Brain microvascular endothelial cell (primary cell): ENCODE measurements around the gene MAOB.

Experiments used
- DNase-seq: peaks from one replicate; pipeline ENCODE4 v3.0.0-alpha.2; 2020
- H3K27ac ChIP-seq: fragments of 250-450 bp; sonication (Bioruptor Pico); 2 replicates; pipeline ENCODE4 v1.5.1; 2020; ENCODE audit warnings: mild to moderate bottlenecking, moderate library complexity
- H3K27me3 ChIP-seq: fragments of 250-450 bp; sonication (Bioruptor Pico); replicated peaks from 2 replicates; pipeline ENCODE4 v1.5.1; 2020; ENCODE audit warnings: mild to moderate bottlenecking
- H3K36me3 ChIP-seq: fragments of 250-450 bp; sonication (Bioruptor Pico); replicated peaks from 2 replicates; pipeline ENCODE4 v1.5.1; 2020; ENCODE audit warnings: mild to moderate bottlenecking
- H3K4me3 ChIP-seq: 2 replicates; pipeline ENCODE4 v1.5.1; 2011; ENCODE audit warnings: low read depth, mild to moderate bottlenecking, control low read depth, low read length, moderate library complexity
- in situ Hi-C: cut with HindIII; loops from 2 replicates; pipeline ENCODE4 v1.10.0; 2017; ENCODE audit warnings: low sequenced_read_pairs, low pct_ligation_motif_present
- TF ChIP-seq, protein P1 (sequence below): IDR thresholded peaks from 2 replicates; pipeline ENCODE4 v1.5.1; 2011; ENCODE audit warnings: low read depth, mild to moderate bottlenecking, moderate library complexity, low read length, control low read depth, inconsistent platforms; ENCODE audit errors: missing control alignments

The MAOB gene

DNA sequence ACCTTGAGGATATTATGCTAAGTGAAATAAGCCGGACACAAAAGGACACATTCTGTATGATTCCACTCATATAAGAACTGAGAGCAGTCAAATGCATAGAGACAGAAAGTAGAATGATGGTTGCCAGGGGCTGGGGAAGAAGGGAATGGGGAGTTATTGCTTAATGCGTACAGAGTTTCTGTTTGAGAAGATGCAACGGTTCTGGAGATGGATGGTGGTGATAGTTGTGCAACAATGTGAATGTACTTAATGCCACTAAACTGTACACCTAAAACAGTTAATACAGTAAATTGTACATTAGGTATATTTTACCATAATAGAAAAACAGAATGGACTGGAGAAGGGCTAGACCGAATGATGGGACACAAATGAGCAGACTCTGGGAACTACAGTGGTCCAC lies 15.8 kb downstream of the MAOB start:
- H3K36me3 ChIP-seq: no peaks in the 10 kb centered on the region
- H3K27ac ChIP-seq: no peak overlapping the region
- no peaks in the 10 kb centered on the region for H3K27me3 ChIP-seq
- no peak overlapping the region for H3K4me3 ChIP-seq
- in situ Hi-C loops: no loop called here
- TF ChIP-seq, protein P1, sequence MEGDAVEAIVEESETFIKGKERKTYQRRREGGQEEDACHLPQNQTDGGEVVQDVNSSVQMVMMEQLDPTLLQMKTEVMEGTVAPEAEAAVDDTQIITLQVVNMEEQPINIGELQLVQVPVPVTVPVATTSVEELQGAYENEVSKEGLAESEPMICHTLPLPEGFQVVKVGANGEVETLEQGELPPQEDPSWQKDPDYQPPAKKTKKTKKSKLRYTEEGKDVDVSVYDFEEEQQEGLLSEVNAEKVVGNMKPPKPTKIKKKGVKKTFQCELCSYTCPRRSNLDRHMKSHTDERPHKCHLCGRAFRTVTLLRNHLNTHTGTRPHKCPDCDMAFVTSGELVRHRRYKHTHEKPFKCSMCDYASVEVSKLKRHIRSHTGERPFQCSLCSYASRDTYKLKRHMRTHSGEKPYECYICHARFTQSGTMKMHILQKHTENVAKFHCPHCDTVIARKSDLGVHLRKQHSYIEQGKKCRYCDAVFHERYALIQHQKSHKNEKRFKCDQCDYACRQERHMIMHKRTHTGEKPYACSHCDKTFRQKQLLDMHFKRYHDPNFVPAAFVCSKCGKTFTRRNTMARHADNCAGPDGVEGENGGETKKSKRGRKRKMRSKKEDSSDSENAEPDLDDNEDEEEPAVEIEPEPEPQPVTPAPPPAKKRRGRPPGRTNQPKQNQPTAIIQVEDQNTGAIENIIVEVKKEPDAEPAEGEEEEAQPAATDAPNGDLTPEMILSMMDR: no peak
- no peak for DNase-seq

DNA sequence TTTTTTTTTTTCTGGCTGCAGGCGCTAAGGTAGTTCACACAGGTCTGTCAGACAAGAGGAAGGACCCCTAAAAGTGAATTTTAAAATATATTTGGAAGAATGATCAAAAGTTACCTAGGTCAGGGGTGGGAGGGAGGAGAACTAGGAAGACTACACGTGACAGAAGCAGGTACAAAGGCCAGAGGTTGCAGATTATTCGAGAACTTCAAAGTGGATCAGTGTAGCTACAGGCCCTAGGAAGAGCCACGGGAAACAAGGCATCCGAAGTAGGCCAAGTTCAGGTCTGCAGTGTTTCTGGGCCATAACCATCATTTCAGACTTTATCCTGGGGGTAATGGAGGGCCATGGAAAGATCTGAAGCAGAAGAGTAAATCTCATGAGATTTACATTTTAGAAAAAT lies 16.5 kb downstream of the MAOB start:
- no peak overlapping the region for H3K4me3 ChIP-seq
- TF ChIP-seq, protein P1: no peak
- in situ Hi-C loops: no loop called here
- DNase-seq: no peak
- H3K27ac ChIP-seq: no peak overlapping the region
- H3K36me3 ChIP-seq: no peaks in the 10 kb centered on the region
- H3K27me3 ChIP-seq: no peaks in the 10 kb centered on the region

DNA sequence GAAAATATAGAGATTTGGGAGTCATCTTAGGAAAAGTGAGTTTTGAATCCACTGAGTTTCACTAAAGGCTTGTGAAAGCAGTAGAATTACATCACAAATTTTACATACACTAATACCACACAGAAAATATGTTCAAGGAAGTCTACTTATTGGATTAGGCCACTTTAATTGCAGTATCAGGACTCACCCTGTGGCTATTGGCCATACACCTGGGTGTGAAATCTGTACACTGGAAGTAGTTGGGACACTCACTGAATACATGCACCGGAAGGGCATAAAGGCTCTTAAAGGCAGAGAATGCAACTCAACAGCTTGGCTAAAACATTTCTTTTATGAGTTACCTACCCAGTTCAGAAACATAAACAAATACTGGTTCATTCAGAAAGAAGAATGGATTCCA lies 19.8 kb downstream of the MAOB start:
- in situ Hi-C loops: no loop called here
- H3K36me3 ChIP-seq: no peaks in the 10 kb centered on the region
- no peak overlapping the region for H3K27ac ChIP-seq
- TF ChIP-seq, protein P1: no peak
- no peak for DNase-seq
- no peak overlapping the region for H3K4me3 ChIP-seq
- H3K27me3 ChIP-seq: no peaks in the 10 kb centered on the region

DNA sequence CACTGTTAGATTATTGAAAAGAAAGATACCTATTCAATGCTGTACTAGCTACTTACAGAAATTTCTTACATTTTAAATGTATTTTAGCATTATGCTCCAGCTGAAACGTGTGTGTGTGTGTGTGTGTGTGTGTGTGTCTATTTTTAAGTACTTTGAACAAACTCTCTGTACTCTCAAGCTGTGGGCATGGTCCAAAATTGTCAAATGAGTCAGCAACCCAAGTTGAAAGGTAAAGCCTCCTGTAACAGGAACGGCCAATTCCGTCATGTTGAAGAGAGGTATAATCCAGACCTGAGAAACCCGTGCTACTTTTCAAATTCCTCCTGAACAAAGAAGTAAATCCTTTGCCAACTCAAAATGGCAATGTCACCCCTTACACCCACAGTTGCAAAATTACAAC lies 20.5 kb downstream of the MAOB start:
- DNase-seq: peak; percentile 2
- H3K27me3 ChIP-seq: no peaks in the 10 kb centered on the region
- in situ Hi-C loops: no loop called here
- H3K4me3 ChIP-seq: no peak overlapping the region
- H3K27ac ChIP-seq: no peak overlapping the region
- H3K36me3 ChIP-seq: no peaks in the 10 kb centered on the region
- TF ChIP-seq, protein P1: no peak

DNA sequence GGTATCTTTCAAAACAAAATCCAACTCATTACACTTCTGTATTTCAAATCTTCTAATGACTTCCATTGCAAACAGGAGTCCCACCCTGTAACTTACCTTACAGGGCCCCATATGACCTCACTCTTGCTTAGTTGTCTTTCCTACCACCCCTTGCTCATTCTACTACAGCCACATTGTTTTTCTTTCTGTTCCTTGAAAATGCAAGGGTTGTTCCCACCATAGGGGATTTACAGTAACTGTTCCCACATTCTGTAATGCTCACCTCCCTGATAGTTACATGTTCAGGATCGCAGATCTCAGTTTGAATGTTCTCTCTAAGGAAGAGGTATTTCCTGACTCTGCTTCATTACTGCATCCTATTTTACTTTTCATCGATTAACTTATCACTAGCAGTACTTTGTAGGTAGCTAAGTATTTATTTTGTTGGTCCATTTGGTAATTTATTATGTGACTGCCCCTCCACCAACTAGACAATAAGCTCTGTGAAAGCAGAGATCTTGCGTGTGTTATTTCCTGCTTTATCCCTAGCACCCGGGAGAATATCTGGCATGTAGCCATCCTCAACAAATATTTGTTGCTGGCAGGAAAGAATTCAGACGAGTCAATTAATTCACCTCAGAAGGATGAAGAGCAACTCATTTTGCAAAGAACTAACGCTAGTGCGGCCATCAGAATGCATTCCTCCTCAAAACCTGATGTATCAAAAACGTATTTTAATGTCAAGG lies 21.4 kb downstream of the MAOB start:
- no peaks in the 10 kb centered on the region for H3K36me3 ChIP-seq
- in situ Hi-C loops: no loop called here
- H3K4me3 ChIP-seq: no peak overlapping the region
- DNase-seq: peak; percentile 70
- no peaks in the 10 kb centered on the region for H3K27me3 ChIP-seq
- TF ChIP-seq, protein P1: no peak
- peak overlapping the region; percentile 48 for H3K27ac ChIP-seq
